K562 (cell line): ENCODE data around the gene TPCN1.

ENCODE experiments used
- CREM ChIP-seq: IDR thresholded peaks from 2 replicates; pipeline ENCODE4 v1.6.1; 2014; ENCODE audit warnings: antibody characterized with exemption, low read depth
- CTCF ChIP-seq, 3 experiments: IDR thresholded peaks in 2 of 3; conservative IDR thresholded peaks in 1 of 3; 2 replicates each; pipeline ENCODE4 v1.5.1; 2011 to 2012; ENCODE audit warnings: low read length in 3 of 3, mild to moderate bottlenecking in 3 of 3, control low read depth in 2 of 3, improper control_type of control experiment in 1 of 3, inconsistent platforms in 1 of 3, low read depth in 1 of 3, mixed read lengths in 1 of 3, moderate library complexity in 1 of 3; ENCODE audit not compliant: insufficient read depth in 2 of 3
- EGR1 ChIP-seq: fragments of 450-650 bp; conservative IDR thresholded peaks from 2 replicates; pipeline ENCODE4 v1.6.1; 2017; ENCODE audit warnings: mild to moderate bottlenecking
- MEF2D ChIP-seq: conservative IDR thresholded peaks from 2 replicates; pipeline ENCODE4 v1.6.1; 2016; ENCODE audit warnings: low read depth, missing genetic modification characterization, missing compliant biosample characterization
- RNF2 ChIP-seq: sonication (generic); IDR thresholded peaks from 2 replicates; pipeline ENCODE4 v1.6.1; 2016
- ZFP36 ChIP-seq: fragments of 150-350 bp; IDR thresholded peaks from 2 replicates; pipeline ENCODE4 v1.6.1; 2018; ENCODE audit warnings: low read length, low read depth; ENCODE audit not compliant: partially characterized antibody
- ZNF354B ChIP-seq: fragments of 250-450 bp; sonication (Bioruptor Pico); IDR thresholded peaks from 2 replicates; pipeline ENCODE4 v1.4.0; 2020

GRCh38 chr12:113232840-113233585, 11.7 kb downstream of the TPCN1 start:
- TF ChIP-seq EGR1 (no peak), RNF2 (no peak), CTCF (IDR thresholded peaks at IDR 0.05 in 2 of 3, conservative IDR thresholded peaks at IDR 0.05 in 1 of 3; ENCODE audit: insufficient read depth in 2 of 3, low read depth in 1 of 3, low read length in 3 of 3) (no peak), CREM (no peak), MEF2D (tag) (no peak), ZNF354B (no peak), ZFP36 (no peak)
